ENCODE results near the gene THSD4. TPM values are rescaled to one million over a fixed set of nuclear protein-coding genes. Genes with fewer than 3 reads are reported as not detected.

The THSD4 gene
- polyA plus RNA-seq, 1 experiment, result 18.8 TPM

GRCh38 chr15:71105444-71105843 is 9.8 kb upstream of the THSD4 start:
- DNase-seq (ENCODE audit: low read depth), result no peak
- no peaks in the 10 kb centered on the region for H3K27me3 ChIP-seq (ENCODE audit: control insufficient read depth, insufficient read depth, low read length)
- no peaks in the 10 kb centered on the region for H3K36me3 ChIP-seq (ENCODE audit: control insufficient read depth, insufficient read depth, low read length)
- POLR2A ChIA-PET, result no interaction called here
- CTCF ChIA-PET, result interaction anchor here (2.4 to 6.3 kb wide), 3 partner anchors 94 to 339 kb away, joined by 11 to 53 read pairs (median 25); no protein-coding TSS in a partner anchor
- H3K4me3 ChIP-seq (ENCODE audit: low read depth, low read length), result no peak overlapping the region
- no peak for TF ChIP-seq CTCF (IDR thresholded peaks at IDR 0.05; ENCODE audit: insufficient read depth, low read depth, low read length)

- ChIA-PET CTCF (interaction anchor here (0.6 to 5.1 kb wide), 4 partner anchors 20 to 337 kb away, joined by 3 to 26 read pairs (median 16); no protein-coding TSS in a partner anchor), POLR2A (no interaction called here)
- no peak for DNase-seq (ENCODE audit: low read depth)
- TF ChIP-seq CTCF (IDR thresholded peaks at IDR 0.05; ENCODE audit: insufficient read depth, low read depth, low read length), result no peak
- H3K27me3 ChIP-seq (ENCODE audit: control insufficient read depth, insufficient read depth, low read length), result no peaks in the 10 kb centered on the region
- H3K4me3 ChIP-seq (ENCODE audit: low read depth, low read length), result no peak overlapping the region
- H3K36me3 ChIP-seq (ENCODE audit: control insufficient read depth, insufficient read depth, low read length), result no peaks in the 10 kb centered on the region
Measured at GRCh38 chr15:71106802-71107500, 8.3 kb upstream of the THSD4 start.

GRCh38 chr15:71107501-71107815 is 7.8 kb upstream of the THSD4 start:
- Histone ChIP-seq H3K27me3 (ENCODE audit: control insufficient read depth, insufficient read depth, low read length) (no peaks in the 10 kb centered on the region), H3K4me3 (ENCODE audit: low read depth, low read length) (no peak overlapping the region), H3K36me3 (ENCODE audit: control insufficient read depth, insufficient read depth, low read length) (no peaks in the 10 kb centered on the region)
- ChIA-PET POLR2A (no interaction called here), CTCF (interaction anchor here (0.6 to 5.1 kb wide), 9 partner anchors 14 to 468 kb away, joined by 3 to 32 read pairs (median 5); partner anchors contain the start of genes LRRC49 and THAP10)
- TF ChIP-seq CTCF (IDR thresholded peaks at IDR 0.05; ENCODE audit: insufficient read depth, low read depth, low read length), result no peak
- DNase-seq (ENCODE audit: low read depth), result no peak

- Histone ChIP-seq H3K27me3 (ENCODE audit: control insufficient read depth, insufficient read depth, low read length) (no peaks in the 10 kb centered on the region), H3K4me3 (ENCODE audit: low read depth, low read length) (no peak overlapping the region), H3K36me3 (ENCODE audit: control insufficient read depth, insufficient read depth, low read length) (no peaks in the 10 kb centered on the region)
- CTCF ChIA-PET, result interaction anchor here (0.6 to 3.6 kb wide), 22 partner anchors 9 to 695 kb away, joined by 3 to 32 read pairs (median 4); no protein-coding TSS in a partner anchor
- POLR2A ChIA-PET, result interaction anchor here (0.9 kb wide), 1 partner anchor 332 kb away, joined by 3 read pairs; no protein-coding TSS in a partner anchor
- DNase-seq (ENCODE audit: low read depth), result peak; percentile 51
- peak; percentile 49 for TF ChIP-seq CTCF (IDR thresholded peaks at IDR 0.05; ENCODE audit: insufficient read depth, low read depth, low read length)
Measured at GRCh38 chr15:71109130-71109529, 6.1 kb upstream of the THSD4 start.

GRCh38 chr15:71109905-71110304 is 5.4 kb upstream of the THSD4 start:
- H3K4me3 ChIP-seq (ENCODE audit: low read depth, low read length), result no peak overlapping the region
- no peak for TF ChIP-seq CTCF (IDR thresholded peaks at IDR 0.05; ENCODE audit: insufficient read depth, low read depth, low read length)
- DNase-seq (ENCODE audit: low read depth), result no peak
- ChIA-PET POLR2A (no interaction called here), CTCF (interaction anchor here (1.5 to 3.6 kb wide), 4 partner anchors 98 to 332 kb away, joined by 4 to 26 read pairs (median 10); no protein-coding TSS in a partner anchor)
- H3K36me3 ChIP-seq (ENCODE audit: control insufficient read depth, insufficient read depth, low read length), result no peaks in the 10 kb centered on the region
- H3K27me3 ChIP-seq (ENCODE audit: control insufficient read depth, insufficient read depth, low read length), result no peaks in the 10 kb centered on the region

Measured in BJ (cell line).